Testis (tissue), 3 donors: Measurements from ENCODE around the gene CFAP90. TPM values are rescaled to one million over a fixed set of nuclear protein-coding genes. Genes with fewer than 3 reads are reported as not detected.

ENCODE experiments used
- DNase-seq: peaks from one replicate; pipeline ENCODE4 v3.0.0-alpha.2; 2019
- H3K27ac ChIP-seq, 2 donors: fragments of 200-600 bp; sonication (generic); one replicate each; pipeline ENCODE4 v1.5.1; 2019
- H3K27me3 ChIP-seq: fragments of 200-600 bp; sonication (generic); one replicate; pipeline ENCODE4 v1.5.1; 2019
- H3K36me3 ChIP-seq: fragments of 200-600 bp; sonication (generic); one replicate; pipeline ENCODE4 v1.5.1; 2017; ENCODE audit warnings: low read depth; ENCODE audit errors: missing control alignments
- H3K4me1 ChIP-seq: fragments of 200-600 bp; sonication (generic); one replicate; pipeline ENCODE4 v1.5.1; 2019
- H3K4me3 ChIP-seq, 2 donors: fragments of 200-600 bp; sonication (generic); one replicate each; pipeline ENCODE4 v1.5.1; 2017 to 2019
- H3K9me3 ChIP-seq: fragments of 200-600 bp; sonication (generic); one replicate; pipeline ENCODE4 v1.5.1; 2017
- CTCF ChIP-seq, 3 experiments: fragments of 450-650 bp in 2 of 3; fragments of 200-600 bp in 1 of 3; sonication (generic) in 1 of 3; IDR thresholded peaks; one replicate each; pipeline ENCODE4 v1.5.1; 2016 to 2019; ENCODE audit warnings: antibody characterized with exemption in 3 of 3, mild to moderate bottlenecking in 2 of 3, moderate library complexity in 1 of 3
- POLR2A ChIP-seq: fragments of 450-650 bp; IDR thresholded peaks from one replicate; pipeline ENCODE4 v1.6.1; 2017; ENCODE audit warnings: antibody characterized with exemption, mild to moderate bottlenecking, moderate library complexity
- WGBS, 2 donors: methylation state at CpG; one replicate each; pipeline ENCODE4 v1.1.5; 2018; 5-methylcytosine and 5-hydroxymethylcytosine counted together
- intact Hi-C: fragments of 100-400 bp; cut with DNase I; formaldehyde crosslinking; loops from one replicate; pipeline ENCODE4 v1.15.1; 2023; ENCODE audit warnings: low total_unique reads
- polyA plus RNA-seq: library from polyadenylated mRNA; stranded (reverse); fragments of 350-450 nt; fragmentation: Illumina TruSeq; extraction: RNeasy Lipid Tissue Mini Kit (QIAGEN cat#74804); gene quantifications from one replicate; pipeline ENCODE4 v1.2.3, GENCODE V29; 2014; ENCODE audit warnings: low read depth, low replicate concordance; ENCODE audit not compliant: insufficient read depth
- total RNA-seq, 2 donors: library from RNA; depleted of rRNA; stranded (reverse); fragments of >200 nt; gene quantifications; one replicate each; pipeline ENCODE4 v1.2.3, GENCODE V29; 2016

Gene CFAP90
- total and polyA plus RNA-seq, 3 donors from 2014 or later = 12.2 to 55.2 (median 33.0) TPM

- H3K27ac ChIP-seq = no peak overlapping the region
- intact Hi-C loops = no loop called here
- H3K4me3 ChIP-seq = no peak overlapping the region
- H3K9me3 ChIP-seq = no peaks in the 10 kb centered on the region
- no peaks in the 10 kb centered on the region for H3K36me3 ChIP-seq
- peaks cover 2% of the 10 kb centered on the region for H3K4me1 ChIP-seq
- DNase-seq = no peak
- no peaks in the 10 kb centered on the region for H3K27me3 ChIP-seq
- TF ChIP-seq POLR2A = no peak
- no peak for TF ChIP-seq CTCF (IDR thresholded peaks at IDR 0.05)
- WGBS, 2 donors = 92 to 96% methylated on average over 4 of the region's 4 CpGs
These were observed 24.2 kb upstream of the CFAP90 start for GRCh38 chr5:7875151-7875550.

GRCh38 chr5:7874639-7875038 lies 23.7 kb upstream of the CFAP90 start:
- WGBS, 2 donors = 94 to 96% methylated on average over 2 of the region's 2 CpGs

GRCh38 chr5:7873216-7873615 lies 22.3 kb upstream of the CFAP90 start:
- WGBS, 2 donors = 90 to 93% methylated on average over 9 of the region's 9 CpGs
- intact Hi-C loops = no loop called here
- no peak for TF ChIP-seq POLR2A
- TF ChIP-seq CTCF (IDR thresholded peaks at IDR 0.05) = no peak
- Histone ChIP-seq H3K27me3 (no peaks in the 10 kb centered on the region), H3K9me3 (no peaks in the 10 kb centered on the region), H3K36me3 (no peaks in the 10 kb centered on the region), H3K4me3 (no peak overlapping the region), H3K27ac (no peak overlapping the region), H3K4me1 (peaks cover 8% of the 10 kb centered on the region)
- no peak for DNase-seq

More at GRCh38 chr5:7874639-7875038, 23.7 kb upstream of the CFAP90 start:
- H3K36me3 ChIP-seq = no peaks in the 10 kb centered on the region
- H3K4me3 ChIP-seq = no peak overlapping the region
- DNase-seq = no peak
- H3K4me1 ChIP-seq = peaks cover 7% of the 10 kb centered on the region
- H3K9me3 ChIP-seq = no peaks in the 10 kb centered on the region
- intact Hi-C loops = no loop called here
- no peaks in the 10 kb centered on the region for H3K27me3 ChIP-seq
- H3K27ac ChIP-seq = no peak overlapping the region
- TF ChIP-seq POLR2A = no peak
- no peak for TF ChIP-seq CTCF (IDR thresholded peaks at IDR 0.05)

- no peak overlapping the region for H3K4me3 ChIP-seq
- peaks cover 11% of the 10 kb centered on the region for H3K4me1 ChIP-seq
- no peaks in the 10 kb centered on the region for H3K36me3 ChIP-seq
- no peak for DNase-seq
- no peak for TF ChIP-seq POLR2A
- TF ChIP-seq CTCF (IDR thresholded peaks at IDR 0.05) = no peak
- H3K9me3 ChIP-seq = no peaks in the 10 kb centered on the region
- intact Hi-C loops = no loop called here
- H3K27me3 ChIP-seq = no peaks in the 10 kb centered on the region
- WGBS, 2 donors = 83 to 86% methylated on average over 4 of the region's 4 CpGs
- H3K27ac ChIP-seq = no peak overlapping the region
These were observed 21.7 kb upstream of the CFAP90 start for GRCh38 chr5:7872517-7873130.

- no peak for TF ChIP-seq CTCF (IDR thresholded peaks at IDR 0.05)
- TF ChIP-seq POLR2A = no peak
- 73 to 75% methylated on average over 2 of the region's 2 CpGs for WGBS, 2 donors
- intact Hi-C loops = no loop called here
- Histone ChIP-seq H3K4me3 (no peak overlapping the region), H3K27me3 (no peaks in the 10 kb centered on the region), H3K27ac (no peak overlapping the region), H3K36me3 (no peaks in the 10 kb centered on the region), H3K9me3 (no peaks in the 10 kb centered on the region), H3K4me1 (peaks cover 11% of the 10 kb centered on the region)
- DNase-seq = no peak
These were observed 20.7 kb upstream of the CFAP90 start for GRCh38 chr5:7871653-7872052.
